Posterior cingulate gyrus (tissue), 11 donors: ENCODE data around the gene TMEM87B.
A peak's percentile ranks its signal among the peaks of the same experiment; 100 is the strongest.

Experiments used
- DNase-seq, 10 donors: peaks; one replicate each; pipeline versions ENCODE4 v3.0.0 to v3.0.0-alpha.2; 2020 to 2021; ENCODE audit warnings: mixed read lengths in 3 of 10
- intact Hi-C: fragments of 100-400 bp; cut with DNase I; formaldehyde crosslinking; loops from one replicate; pipeline ENCODE4 v1.15.1; 2023

TMEM87B gene

GRCh38 chr2:112147382-112148168 lies 92.5 kb downstream of the TMEM87B start:
- intact Hi-C loops: no loop called here
- DNase-seq: no peak

- intact Hi-C loops: no loop called here
- DNase-seq: no peak
Measured at GRCh38 chr2:112148477-112148876, 93.4 kb downstream of the TMEM87B start.

DNA sequence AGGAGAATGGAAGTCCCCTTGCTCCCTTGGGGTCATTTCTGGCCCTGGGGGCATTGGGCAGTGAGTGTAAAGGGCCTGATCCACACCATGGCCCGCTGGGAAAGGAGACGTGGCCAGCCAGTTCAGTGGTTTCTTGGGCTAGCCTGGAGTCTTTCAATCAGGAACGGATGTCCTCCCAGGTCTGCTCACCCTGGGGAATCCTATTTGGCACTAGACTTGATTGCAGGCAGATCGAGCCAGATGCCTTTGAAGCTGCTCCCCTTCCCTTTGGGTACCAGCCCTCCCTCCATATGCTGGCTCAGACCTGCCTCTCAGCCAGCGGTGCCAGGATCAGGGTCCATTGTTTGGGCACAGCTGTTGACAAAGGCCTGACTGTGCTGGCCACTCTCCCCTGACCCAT lies 94.1 kb downstream of the TMEM87B start:
- intact Hi-C loops: no loop called here
- peak in 1 of 10 donors; percentile 10 for DNase-seq

DNA sequence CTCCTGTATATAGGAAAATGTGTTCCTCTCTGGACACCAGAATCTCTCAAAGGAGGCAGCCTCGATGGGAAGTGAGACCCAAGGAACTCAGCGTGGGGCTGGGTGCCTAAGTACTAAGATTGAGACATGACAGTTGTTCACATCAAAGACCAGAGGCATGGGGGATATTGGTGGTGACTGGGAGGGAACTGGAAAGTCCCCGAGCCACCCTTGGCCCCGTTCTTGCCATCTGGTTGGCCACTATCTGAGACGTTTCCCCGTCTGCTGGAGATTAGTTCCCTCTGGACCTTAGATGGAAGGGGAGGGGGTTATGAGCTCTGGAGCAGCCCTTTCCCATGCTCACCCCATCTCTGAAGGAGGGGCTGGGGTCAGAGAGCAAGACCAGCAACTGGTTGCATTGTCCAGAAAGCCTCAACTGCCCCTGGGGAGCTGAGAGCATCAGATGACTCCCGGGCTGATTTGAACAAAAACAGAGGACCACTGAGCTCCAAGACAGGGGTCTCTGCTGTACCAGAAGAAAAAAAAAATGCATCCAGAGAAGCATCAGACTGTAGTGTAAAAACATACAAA lies 94.9 kb downstream of the TMEM87B start:
- peak in 1 of 10 donors; percentile 8 for DNase-seq
- intact Hi-C loops: no loop called here

GRCh38 chr2:112150447-112150846 lies 95.4 kb downstream of the TMEM87B start:
- peak in 1 of 10 donors; percentile 5 for DNase-seq
- intact Hi-C loops: no loop called here

- intact Hi-C loops: no loop called here
- peak in 1 of 10 donors; percentile 12 for DNase-seq
Measured at GRCh38 chr2:112150851-112151250, 95.8 kb downstream of the TMEM87B start.

DNA sequence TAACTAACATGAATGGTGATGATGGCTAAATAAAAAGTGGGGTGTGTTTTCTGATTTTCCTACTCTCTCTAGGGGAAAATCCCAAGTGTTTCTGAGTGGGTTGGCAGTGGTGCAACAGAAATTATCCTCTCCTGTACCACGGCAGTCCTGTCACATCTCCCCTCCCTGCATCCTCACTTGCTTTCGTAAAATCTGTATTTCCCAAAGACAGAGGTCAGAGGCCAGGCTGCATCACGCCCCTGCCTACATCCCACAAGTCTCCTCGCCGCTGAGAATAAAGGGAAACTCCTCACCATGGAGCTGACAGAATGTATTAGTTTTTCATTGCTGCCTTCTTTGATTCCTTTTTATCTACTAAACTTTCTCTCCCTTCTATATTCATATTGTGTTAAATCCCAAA lies 96.2 kb downstream of the TMEM87B start:
- DNase-seq: no peak
- intact Hi-C loops: no loop called here

GRCh38 chr2:112151701-112152440 lies 96.8 kb downstream of the TMEM87B start:
- intact Hi-C loops: no loop called here
- no peak for DNase-seq

- intact Hi-C loops: no loop called here
- DNase-seq: peak in 2 of 10 donors; percentile 8 to 16
Measured at GRCh38 chr2:112152476-112153178, 97.6 kb downstream of the TMEM87B start.

- intact Hi-C loops: no loop called here
- DNase-seq: no peak
Measured at GRCh38 chr2:112153179-112153490, 98.1 kb downstream of the TMEM87B start.

DNA sequence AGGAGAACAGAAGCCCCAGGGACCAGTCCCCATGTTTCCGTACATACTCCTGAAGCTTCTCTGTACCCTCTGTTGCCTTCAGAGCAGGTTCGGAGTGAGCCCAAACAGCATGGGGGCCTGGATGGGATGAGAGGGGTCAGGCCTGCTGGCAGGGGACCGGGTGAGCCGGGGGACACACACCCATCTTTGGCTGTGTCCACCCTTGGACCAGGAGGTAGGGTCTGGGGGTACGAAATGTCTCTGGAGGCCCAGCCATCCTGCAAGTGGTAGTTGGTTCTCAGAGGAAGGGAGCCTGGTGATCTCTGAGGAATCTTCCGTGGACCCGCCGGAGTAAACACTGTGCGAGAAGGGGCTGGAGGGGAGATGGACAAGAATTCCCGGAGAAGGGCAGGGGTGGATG lies 98.4 kb downstream of the TMEM87B start:
- peak in 1 of 10 donors; percentile 10 for DNase-seq
- intact Hi-C loops: no loop called here

DNA sequence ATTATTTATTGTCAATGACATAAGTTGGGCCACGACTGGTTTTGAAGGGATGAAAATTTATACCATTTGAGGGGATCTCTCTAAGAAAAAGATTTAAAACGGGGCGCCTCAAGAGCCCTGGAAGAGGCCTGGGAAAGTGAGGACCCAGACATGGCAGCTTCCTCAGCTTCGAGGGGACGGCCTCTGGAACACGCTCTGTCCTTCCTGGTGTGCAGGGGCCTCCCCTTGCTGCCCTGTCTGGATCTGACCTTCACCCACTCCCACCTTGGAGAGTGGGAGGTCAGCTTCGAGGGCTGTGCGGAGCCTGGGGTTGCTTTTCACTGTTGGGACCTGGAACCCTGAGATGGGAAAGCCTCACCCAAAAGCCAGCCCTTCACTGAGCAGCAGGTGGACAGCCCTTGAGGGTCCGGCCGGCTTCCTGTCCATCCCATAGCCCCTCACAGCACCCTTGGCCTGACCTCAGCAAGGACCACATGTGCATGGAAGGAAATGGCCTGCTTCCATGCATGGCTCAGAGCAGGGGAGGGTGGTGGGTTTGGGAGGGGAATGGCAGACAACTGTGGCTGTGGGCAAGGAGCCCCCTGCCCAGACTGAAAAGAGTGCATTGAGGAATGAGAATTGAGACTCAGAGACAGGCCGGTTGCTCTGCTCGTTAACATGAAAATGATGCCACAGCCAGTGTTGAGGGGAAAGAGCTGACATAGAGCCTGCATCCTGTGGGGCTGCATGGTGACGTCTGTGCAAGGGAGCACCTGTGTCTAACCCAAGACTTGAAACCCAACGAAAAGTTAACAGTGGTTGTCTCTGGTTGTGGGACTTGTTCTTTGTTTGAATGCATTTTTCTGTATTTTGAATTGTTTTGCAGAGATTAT lies 99.4 kb downstream of the TMEM87B start:
- peak in 1 of 10 donors; percentile 2 for DNase-seq
- intact Hi-C loops: no loop called here

DNA sequence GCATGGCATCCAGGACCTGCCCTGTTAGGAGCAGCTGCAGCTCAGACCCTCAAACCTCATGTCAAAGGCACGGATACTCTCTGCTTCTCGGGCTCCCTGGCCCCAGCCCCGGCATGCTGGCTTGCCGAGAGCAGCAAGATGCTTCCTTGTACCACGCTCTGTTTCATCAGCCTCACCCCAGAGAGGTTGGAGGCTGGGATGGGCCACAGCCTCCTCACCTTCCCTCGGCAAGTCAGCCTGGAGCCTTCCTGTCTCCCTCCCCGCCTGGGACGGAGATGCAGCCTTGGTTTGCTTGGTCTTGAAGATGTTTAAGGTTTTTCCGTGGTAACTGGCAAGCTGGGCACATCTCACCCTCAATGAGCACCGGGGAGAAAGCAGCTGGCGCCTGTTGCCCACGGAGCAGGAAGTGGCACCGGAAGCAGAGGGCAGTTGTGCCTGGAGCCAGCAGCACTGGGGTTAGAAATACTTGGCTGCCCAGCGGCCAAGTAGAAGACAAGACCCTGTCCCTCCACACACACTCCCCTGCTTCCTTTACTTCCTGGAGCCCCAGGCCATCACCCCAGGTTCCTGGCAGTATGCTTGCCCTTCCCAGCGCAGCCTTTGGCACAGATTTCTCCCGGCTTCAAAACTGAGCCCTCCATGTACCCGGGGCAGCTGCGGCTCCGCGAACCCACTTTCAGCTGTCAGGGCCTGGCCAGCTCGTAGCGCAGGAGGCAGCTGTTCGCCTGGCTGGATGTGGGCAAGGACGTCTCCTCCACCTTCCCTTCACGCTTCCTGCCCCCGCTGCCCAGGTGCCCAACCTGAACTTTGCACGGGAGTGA lies 100.5 kb downstream of the TMEM87B start:
- DNase-seq: peak in 1 of 10 donors; percentile 11

DNA sequence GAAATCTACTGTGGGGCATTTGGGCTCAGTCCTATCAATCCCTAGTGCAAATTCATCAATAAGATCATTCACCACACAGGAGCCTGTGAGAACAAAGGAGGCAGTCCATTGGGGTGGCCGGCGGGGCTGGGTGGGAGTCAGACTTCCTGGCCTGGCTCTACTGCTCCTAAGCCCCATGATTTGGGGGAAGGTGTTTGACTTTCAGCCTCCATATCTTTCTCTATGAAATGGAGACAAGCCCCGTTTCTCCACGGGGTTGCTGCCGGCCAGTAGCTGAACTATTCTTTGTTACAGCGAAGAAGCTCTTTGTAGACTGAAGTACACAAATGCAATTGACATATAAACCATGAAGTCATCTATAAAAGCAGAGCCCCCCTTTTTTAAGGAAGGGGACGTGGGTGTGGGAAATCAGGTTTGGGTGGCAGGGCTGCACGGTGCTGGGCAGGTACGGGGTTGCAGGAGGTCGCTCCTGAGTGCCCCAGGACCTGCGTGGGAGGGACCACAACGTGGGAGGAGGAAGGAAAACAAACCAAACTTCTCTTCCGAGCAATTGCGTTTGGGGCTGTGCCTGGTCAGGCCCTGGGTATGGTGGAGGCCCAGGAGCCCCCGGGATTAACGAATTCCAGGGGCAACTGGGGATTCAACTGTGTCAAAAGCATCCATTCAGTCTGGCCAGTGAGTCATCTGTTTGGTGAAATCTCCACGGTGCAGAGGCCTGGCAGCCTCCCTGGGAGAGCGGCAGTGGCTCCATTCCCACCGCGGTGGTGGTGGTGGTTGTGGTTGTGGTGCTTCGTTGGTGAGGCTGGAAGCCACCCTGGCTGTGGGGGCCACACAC lies 101.3 kb downstream of the TMEM87B start:
- intact Hi-C loops: no loop called here
- DNase-seq: peak in 2 of 10 donors; percentile 14 to 75

More for the DNA sequence above, 100.5 kb downstream of the TMEM87B start:
- intact Hi-C loops: no loop called here

- no peak for DNase-seq
- intact Hi-C loops: no loop called here
Measured at GRCh38 chr2:112157472-112157871, 102.4 kb downstream of the TMEM87B start.

DNA sequence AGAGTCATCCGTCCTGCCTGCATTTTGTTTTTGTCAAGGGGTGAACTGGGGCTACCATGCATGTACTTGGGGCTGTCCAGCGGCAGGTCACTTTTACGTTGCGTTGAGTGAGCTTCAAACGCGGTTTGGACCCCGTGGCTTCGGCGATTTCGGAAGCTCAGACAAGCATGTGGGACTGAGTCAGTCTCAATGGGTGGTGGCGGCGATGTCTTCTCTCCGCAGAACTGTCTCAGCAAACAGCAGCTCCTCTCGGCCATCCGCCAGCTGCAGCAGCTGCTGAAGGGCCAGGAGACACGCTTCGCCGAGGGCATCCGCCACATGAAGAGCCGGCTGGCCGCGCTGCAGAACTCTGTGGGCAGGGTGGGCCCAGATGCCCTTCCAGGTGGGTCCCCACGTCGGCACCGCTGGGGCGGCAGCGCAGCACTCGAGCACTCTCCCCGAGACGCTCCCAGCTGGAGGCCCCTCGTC lies 104.4 kb downstream of the TMEM87B start:
- peak in 1 of 10 donors; percentile 61 for DNase-seq
- intact Hi-C loops: no loop called here

GRCh38 chr2:112160283-112161250 lies 105.5 kb downstream of the TMEM87B start:
- peak in 2 of 10 donors; percentile 15 to 45 for DNase-seq
- intact Hi-C loops: no loop called here
